NCI-H2081 (cell line): ENCODE measurements around the gene MIA.
A peak's percentile ranks its signal among the peaks of the same experiment; 100 is the strongest.
"Not testable (repeated sequence)": the region's sequence is repeated elsewhere in the genome, so short reads cannot be mapped to it uniquely, and the experiment has no call there.

ENCODE experiments used
- DNase-seq, 2 experiments: peaks; one replicate each; lab custom pipeline; 2025; lab: John Stamatoyannopoulos, UW

MIA gene

GRCh38 chr19:40780582-40780981, 5.3 kb downstream of the MIA start:
- DNase-seq: no peak

- no peak for DNase-seq
Observed at GRCh38 chr19:40781140-40781539, 5.8 kb downstream of the MIA start.

GRCh38 chr19:40783711-40784110, 8.4 kb downstream of the MIA start:
- DNase-seq: no peak

- DNase-seq: not testable (repeated sequence)
Observed at GRCh38 chr19:40784146-40784545, 8.8 kb downstream of the MIA start.

GRCh38 chr19:40785526-40785925, 10.2 kb downstream of the MIA start:
- DNase-seq: no peak

GRCh38 chr19:40786060-40787037, 11.0 kb downstream of the MIA start:
- no peak for DNase-seq

- no peak for DNase-seq
Observed at GRCh38 chr19:40791349-40791748, 16.0 kb downstream of the MIA start.

- DNase-seq: no peak
Observed at GRCh38 chr19:40791996-40792395, 16.7 kb downstream of the MIA start.

GRCh38 chr19:40797166-40797962, 22.0 kb downstream of the MIA start:
- no peak for DNase-seq

- DNase-seq: peak in 1 of 2 experiments; percentile 31
Observed at GRCh38 chr19:40797963-40798682, 22.8 kb downstream of the MIA start.

GRCh38 chr19:40798683-40799557, 23.6 kb downstream of the MIA start, which contains the start of gene EGLN2:
TSS of gene EGLN2 (plus strand) at chr19:40799191. CDS start at chr19:40800573, 1,382 bp downstream.
- DNase-seq: peak; percentile 99

GRCh38 chr19:40799558-40800338, 24.4 kb downstream of the MIA start:
- no peak for DNase-seq

- DNase-seq: no peak
Observed at GRCh38 chr19:40800339-40800996, 25.1 kb downstream of the MIA start.

GRCh38 chr19:40800997-40801377, 25.7 kb downstream of the MIA start:
- no peak for DNase-seq

GRCh38 chr19:40801426-40802299, 26.3 kb downstream of the MIA start:
- DNase-seq: no peak

- DNase-seq: no peak
Observed at GRCh38 chr19:40802300-40803169, 27.2 kb downstream of the MIA start.

GRCh38 chr19:40803170-40803856, 28.0 kb downstream of the MIA start:
- DNase-seq: no peak
